Measurements from ENCODE around the gene GPATCH4. TPM values are rescaled to one million over a fixed set of nuclear protein-coding genes. Genes with fewer than 3 reads are reported as not detected.
"Not testable (repeated sequence)": the region's sequence is repeated elsewhere in the genome, so short reads cannot be mapped to it uniquely, and the experiment has no call there.

The GPATCH4 gene
- total RNA-seq, 1 experiment from 2014 or later, result 44.4 TPM

- DNase-seq (ENCODE audit: low read depth, low spot score) (no peak), ATAC-seq (no peak)
- CTCF ChIA-PET, result no interaction called here
- POLR2A ChIA-PET, result no interaction called here
- Histone ChIP-seq H3K4me1 (ENCODE audit: control insufficient read depth, insufficient read depth, low read length) (no peaks in the 10 kb centered on the region), H3K27ac (ENCODE audit: low read length) (no peak overlapping the region), H3K9me3 (ENCODE audit: control insufficient read depth, insufficient read depth, low read depth, low read length) (no peaks in the 10 kb centered on the region), H3K4me3 (ENCODE audit: low read depth in 2 of 2, low read length in 2 of 2) (no peak overlapping the region), H3K27me3 (ENCODE audit: control insufficient read depth, insufficient read depth, low read length) (no peaks in the 10 kb centered on the region), H3K36me3 (ENCODE audit: control insufficient read depth, insufficient read depth, low read length) (no peaks in the 10 kb centered on the region; the same call in 1 of the 2 replicates)
- intact Hi-C loops (cut with micrococcal nuclease; ENCODE audit: unreplicated experiment), result no loop called here
- BruUV-seq (replicated peaks), result no TSS peak
- no peak for TF ChIP-seq POLR2AphosphoS5 (IDR thresholded peaks at IDR 0.05; ENCODE audit: low read depth, low read length)
- no peak for TF ChIP-seq TCF7L2 (IDR thresholded peaks at IDR 0.05; ENCODE audit: low read depth, low read length)
- in situ Hi-C loops (cut with HindIII; ENCODE audit: low pct_unique_long_range_greater_than_20kb, low sequenced_read_pairs), result no loop called here
Measured at GRCh38 chr1:156554971-156555370, 46.3 kb downstream of the GPATCH4 start.

- no peaks in the 10 kb centered on the region; the same call in 1 of the 2 replicates for H3K36me3 ChIP-seq (ENCODE audit: control insufficient read depth, insufficient read depth, low read length)
Measured at GRCh38 chr1:156553860-156554485, 47.3 kb downstream of the GPATCH4 start.

GRCh38 chr1:156552937-156553336 lies 48.3 kb downstream of the GPATCH4 start:
- BruUV-seq (replicated peaks); H3K27ac ChIP-seq (ENCODE audit: low read length); in situ Hi-C loops (cut with HindIII; ENCODE audit: low pct_unique_long_range_greater_than_20kb, low sequenced_read_pairs); DNase-seq (ENCODE audit: low read depth, low spot score); H3K27me3 ChIP-seq (ENCODE audit: control insufficient read depth, insufficient read depth, low read length); H3K4me3 ChIP-seq (ENCODE audit: low read depth in 2 of 2, low read length in 2 of 2); CTCF ChIA-PET; ATAC-seq; intact Hi-C loops (cut with micrococcal nuclease; ENCODE audit: unreplicated experiment); H3K4me1 ChIP-seq (ENCODE audit: control insufficient read depth, insufficient read depth, low read length); H3K9me3 ChIP-seq (ENCODE audit: control insufficient read depth, insufficient read depth, low read depth, low read length); H3K36me3 ChIP-seq (ENCODE audit: control insufficient read depth, insufficient read depth, low read length): not testable (repeated sequence)
- POLR2A ChIA-PET, result interaction anchor here (0.6 to 0.7 kb wide), 2 partner anchors 17 to 52 kb away, joined by 3 to 6 read pairs; partner anchors contain the start of gene MEF2D

More at GRCh38 chr1:156553860-156554485, 47.3 kb downstream of the GPATCH4 start:
- ChIA-PET CTCF (no interaction called here), POLR2A (interaction anchor here (0.6 kb wide), 1 partner anchor 23 kb away, joined by 5 read pairs; no protein-coding TSS in a partner anchor)
- Histone ChIP-seq H3K27ac (ENCODE audit: low read length) (no peak overlapping the region), H3K4me1 (ENCODE audit: control insufficient read depth, insufficient read depth, low read length) (no peaks in the 10 kb centered on the region), H3K9me3 (ENCODE audit: control insufficient read depth, insufficient read depth, low read depth, low read length) (no peaks in the 10 kb centered on the region), H3K4me3 (ENCODE audit: low read depth in 2 of 2, low read length in 2 of 2) (no peak overlapping the region), H3K27me3 (ENCODE audit: control insufficient read depth, insufficient read depth, low read length) (no peaks in the 10 kb centered on the region)
- in situ Hi-C loops (cut with HindIII; ENCODE audit: low pct_unique_long_range_greater_than_20kb, low sequenced_read_pairs) (no loop called here), intact Hi-C loops (cut with micrococcal nuclease; ENCODE audit: unreplicated experiment) (no loop called here)
- BruUV-seq (replicated peaks), result no TSS peak
- TF ChIP-seq TCF7L2 (IDR thresholded peaks at IDR 0.05; ENCODE audit: low read depth, low read length) (no peak), CTCF (IDR thresholded peaks at IDR 0.05) (no peak), SIN3A (IDR thresholded peaks at IDR 0.05; ENCODE audit: borderline replicate concordance, insufficient read depth, low read depth, low read length) (no peak), POLR2AphosphoS5 (IDR thresholded peaks at IDR 0.05; ENCODE audit: low read depth, low read length) (no peak), REST (IDR thresholded peaks at IDR 0.05; ENCODE audit: insufficient read depth in 1 of 2, low read depth in 2 of 2, low read length in 1 of 2) (no peak)
- ATAC-seq (no peak), DNase-seq (ENCODE audit: low read depth, low spot score) (no peak)

Data from Panc1 (cell line).